ENCODE data around the gene ERCC6. TPM values are rescaled to one million over a fixed set of nuclear protein-coding genes. Genes with fewer than 3 reads are reported as not detected.
A peak's percentile ranks its signal among the peaks of the same experiment; 100 is the strongest.

Gene ERCC6
- polyA plus RNA-seq, 4 donors = 12.6 to 19.3 (median 17.4) TPM

DNA sequence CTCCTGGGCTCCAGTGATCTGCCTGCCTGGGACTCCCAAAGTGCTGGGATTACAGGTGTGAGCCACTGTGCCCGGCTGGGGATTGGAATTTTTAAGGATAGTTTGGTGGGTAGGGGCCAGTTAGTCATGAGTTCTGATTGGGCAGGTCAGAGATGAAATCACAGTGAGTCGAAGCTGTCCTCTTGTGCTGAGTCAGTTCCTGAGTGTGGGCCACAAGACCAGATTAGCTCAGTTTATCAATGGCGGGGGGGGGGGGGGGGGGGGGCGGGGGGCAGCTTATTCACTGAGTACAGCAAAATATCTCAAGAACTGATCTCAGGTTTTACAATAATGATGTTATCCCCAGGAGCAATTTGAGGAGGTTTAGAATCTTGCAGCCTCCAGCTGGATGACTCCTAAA lies 11.6 kb upstream of the ERCC6 start:
- no peak for DNase-seq (ENCODE audit: low read depth in 4 of 4, low spot score in 2 of 4)

- DNase-seq (ENCODE audit: low read depth in 4 of 4, low spot score in 2 of 4) = no peak
Measured at GRCh38 chr10:49549640-49550346, 10.9 kb upstream of the ERCC6 start.

GRCh38 chr10:49543604-49544003 lies 4.7 kb upstream of the ERCC6 start:
- no peak for DNase-seq (ENCODE audit: low read depth in 4 of 4, low spot score in 2 of 4)

GRCh38 chr10:49542353-49542752 lies 3.4 kb upstream of the ERCC6 start:
- no peak for DNase-seq (ENCODE audit: low read depth in 4 of 4, low spot score in 2 of 4)

- DNase-seq (ENCODE audit: low read depth in 4 of 4, low spot score in 2 of 4) = no peak
Measured at GRCh38 chr10:49541762-49542161, 2.8 kb upstream of the ERCC6 start.

DNA sequence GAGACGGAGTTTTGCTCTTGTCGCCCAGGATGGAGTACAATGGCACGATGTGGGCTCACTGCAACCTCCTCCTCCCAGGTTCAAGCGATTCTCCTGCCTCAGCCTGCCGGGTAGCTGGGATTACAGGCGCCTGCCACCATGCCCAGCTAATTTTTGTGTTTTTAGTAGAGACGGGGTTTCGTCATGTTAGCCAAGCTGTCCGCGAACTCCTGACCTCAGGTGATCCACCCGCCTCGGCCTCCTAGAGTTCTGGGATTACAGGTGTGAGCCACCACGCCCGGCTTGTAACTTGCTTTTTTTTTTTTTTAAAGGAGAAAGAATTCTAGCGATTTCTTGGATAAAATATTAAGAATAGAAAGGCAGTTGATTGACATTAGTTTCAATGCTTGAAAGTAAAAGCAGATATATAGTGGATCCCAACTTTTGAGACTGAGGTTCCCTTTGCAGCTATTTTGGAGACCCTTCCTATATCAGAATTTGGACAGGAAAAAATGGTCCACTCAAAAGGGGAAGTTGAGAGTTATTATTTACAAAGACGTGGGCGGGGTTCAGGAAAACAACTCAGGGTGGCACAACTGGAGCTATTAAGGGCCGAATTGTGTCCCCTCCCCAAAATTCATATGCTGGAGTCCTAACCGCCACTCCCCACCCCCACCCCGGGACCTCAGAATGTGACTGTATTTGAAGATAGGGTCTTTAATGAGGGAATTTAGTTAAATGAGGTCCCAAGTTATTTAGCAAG lies 1.3 kb upstream of the ERCC6 start:
- no peak for DNase-seq (ENCODE audit: low read depth in 4 of 4, low spot score in 2 of 4)

GRCh38 chr10:49539320-49539885 lies 482 bp upstream of the ERCC6 start:
- DNase-seq (ENCODE audit: low read depth in 4 of 4, low spot score in 2 of 4) = peak in 3 of 4 donors; percentile 7 to 53 (median 40)

DNA sequence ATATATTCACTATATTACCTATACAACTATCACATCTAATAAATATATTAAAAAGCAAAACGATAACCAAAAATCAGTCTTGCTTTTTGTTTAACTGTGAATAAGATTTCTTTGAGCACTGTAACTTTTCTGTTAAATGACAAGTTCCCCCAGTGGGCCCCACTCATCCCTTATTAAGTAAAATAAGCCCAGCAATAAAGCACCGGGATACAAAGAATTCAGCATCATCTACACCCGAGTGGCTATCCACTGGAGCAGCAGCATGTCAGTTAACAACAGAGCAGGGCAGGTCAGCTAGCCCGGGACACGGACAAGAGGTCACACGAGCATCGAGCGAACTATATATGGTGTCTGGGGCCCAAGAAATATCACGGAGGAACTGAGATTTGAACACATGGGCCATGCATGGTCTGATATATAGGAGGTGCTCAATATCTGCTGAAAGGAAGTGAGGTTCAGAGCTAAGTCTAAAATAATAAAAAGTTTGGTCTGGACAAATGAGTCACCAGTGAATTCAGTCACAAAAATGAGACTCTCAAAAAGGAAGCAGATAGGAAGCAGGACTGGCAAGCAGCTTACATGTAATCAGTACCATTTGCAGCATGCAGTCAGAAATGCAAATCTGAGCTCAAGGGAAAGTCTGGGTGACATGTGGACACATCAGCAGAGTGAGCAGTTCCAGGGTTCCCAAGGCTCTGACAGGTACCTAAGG lies 4.1 kb downstream of the ERCC6 start:
- no peak for DNase-seq (ENCODE audit: low read depth in 4 of 4, low spot score in 2 of 4)

GRCh38 chr10:49532461-49532860 lies 6.5 kb downstream of the ERCC6 start:
- no peak for DNase-seq (ENCODE audit: low read depth in 4 of 4, low spot score in 2 of 4)

DNA sequence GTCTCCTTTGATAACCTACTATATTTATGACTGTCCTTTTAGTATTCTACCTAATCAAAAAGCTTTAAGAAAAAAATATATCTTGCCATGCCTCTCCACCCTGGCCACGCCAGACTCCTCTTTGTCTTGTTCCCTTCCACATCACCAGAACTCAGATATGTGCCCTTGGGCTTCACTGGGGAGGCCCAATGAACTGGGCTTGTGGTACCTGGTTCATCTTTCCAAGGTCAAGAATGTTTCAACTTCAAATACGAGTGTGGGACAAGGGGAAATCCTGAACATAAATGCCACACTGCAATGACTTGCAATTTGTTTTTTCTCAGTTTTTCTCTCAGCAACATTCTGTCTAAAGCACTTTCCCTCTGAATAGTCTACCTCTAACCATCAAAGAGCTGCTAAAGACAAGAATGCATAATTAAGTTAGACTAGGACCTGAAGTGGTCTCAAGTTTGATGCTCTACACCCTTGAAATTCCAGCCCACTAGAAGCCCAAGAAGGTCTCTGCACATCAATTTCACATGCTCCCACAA lies 9.9 kb downstream of the ERCC6 start:
- no peak for DNase-seq (ENCODE audit: low read depth in 4 of 4, low spot score in 2 of 4)

- DNase-seq (ENCODE audit: low read depth in 4 of 4, low spot score in 2 of 4) = no peak
Measured at GRCh38 chr10:49527850-49528249, 11.1 kb downstream of the ERCC6 start.

DNA sequence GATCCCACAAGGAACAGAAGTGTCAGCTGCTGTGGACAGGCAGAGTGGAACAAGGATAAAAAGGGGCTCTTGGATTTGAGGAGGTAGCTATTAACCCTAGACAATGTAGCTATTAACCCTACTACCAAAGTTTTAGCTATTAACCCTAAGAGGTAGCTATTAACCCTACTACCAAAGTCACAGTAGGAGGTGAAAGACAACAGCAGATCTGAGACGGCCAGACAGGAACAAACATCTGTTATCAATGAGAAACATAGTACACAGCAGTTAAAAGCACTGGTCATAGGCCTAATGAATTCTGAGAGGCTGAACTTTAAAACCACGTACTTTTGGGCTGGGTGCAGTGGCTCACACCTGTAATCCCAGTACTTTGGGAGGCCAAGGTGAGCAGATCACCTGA lies 11.9 kb downstream of the ERCC6 start:
- no peak for DNase-seq (ENCODE audit: low read depth in 4 of 4, low spot score in 2 of 4)

DNA sequence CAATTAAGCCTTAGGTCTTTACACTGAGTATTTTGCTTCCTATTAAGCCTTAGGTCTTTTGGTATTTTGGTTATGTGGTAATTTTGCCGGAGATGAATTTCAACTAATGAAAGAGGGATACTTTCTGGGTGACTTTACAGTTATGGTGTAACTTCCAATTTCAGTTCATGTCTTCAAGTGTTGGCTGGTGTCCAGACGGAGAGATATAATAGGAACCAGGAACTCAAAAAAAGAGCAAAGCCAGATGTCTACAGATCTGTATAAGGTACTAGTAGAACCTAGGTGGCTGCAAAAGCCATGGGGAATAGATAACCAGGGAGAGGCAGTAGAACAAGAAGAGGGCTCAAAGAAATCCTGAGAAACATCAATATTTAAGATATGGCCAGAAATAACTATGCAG lies 12.3 kb downstream of the ERCC6 start:
- DNase-seq (ENCODE audit: low read depth in 4 of 4, low spot score in 2 of 4) = no peak

DNA sequence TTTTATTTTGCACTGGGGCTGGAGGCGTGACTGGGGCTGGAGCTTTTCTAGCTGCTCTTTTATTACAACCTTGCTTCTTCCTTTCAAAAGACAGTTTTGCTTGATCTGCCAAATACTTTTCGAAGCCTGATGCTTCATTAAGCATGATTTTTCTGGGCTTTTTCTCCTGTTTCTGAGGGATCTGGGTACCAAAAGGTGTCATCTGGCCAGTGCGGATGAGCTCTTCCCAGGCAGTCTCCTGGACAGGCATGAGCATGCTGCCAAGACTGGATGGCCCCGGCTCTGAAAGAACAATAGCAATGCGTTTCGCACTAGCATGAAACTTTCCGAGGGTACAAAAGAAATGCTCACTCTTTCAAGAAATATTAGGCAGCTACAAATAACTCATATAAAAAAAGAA lies 14.4 kb downstream of the ERCC6 start:
- no peak for DNase-seq (ENCODE audit: low read depth in 4 of 4, low spot score in 2 of 4)

GRCh38 chr10:49523301-49523700 lies 15.6 kb downstream of the ERCC6 start:
- DNase-seq (ENCODE audit: low read depth in 4 of 4, low spot score in 2 of 4) = no peak

- no peak for DNase-seq (ENCODE audit: low read depth in 4 of 4, low spot score in 2 of 4)
Measured at GRCh38 chr10:49521062-49521461, 17.9 kb downstream of the ERCC6 start.

GRCh38 chr10:49520122-49520775 lies 18.7 kb downstream of the ERCC6 start:
- no peak for DNase-seq (ENCODE audit: low read depth in 4 of 4, low spot score in 2 of 4)

DNA sequence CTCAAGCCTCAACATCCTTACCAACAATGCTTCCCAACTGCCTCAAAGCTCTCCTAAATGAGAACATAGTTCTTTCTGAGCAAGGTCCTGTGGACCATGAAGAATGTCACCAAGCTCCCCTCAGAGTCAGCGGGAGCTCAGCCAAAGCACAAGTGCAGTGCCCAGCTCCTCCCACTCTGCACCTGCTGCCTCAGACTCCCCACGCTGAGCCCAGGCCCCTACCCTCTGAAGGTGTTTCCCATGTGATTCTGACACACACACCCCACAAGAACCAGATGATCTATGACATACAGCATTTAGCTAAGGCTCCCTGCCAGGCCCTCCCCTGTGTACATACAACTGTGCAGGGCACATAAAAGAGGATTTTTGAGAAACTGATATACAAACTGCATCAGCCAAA lies 19.2 kb downstream of the ERCC6 start:
- DNase-seq (ENCODE audit: low read depth in 4 of 4, low spot score in 2 of 4) = no peak

GRCh38 chr10:49518982-49519578 lies 19.8 kb downstream of the ERCC6 start:
- DNase-seq (ENCODE audit: low read depth in 4 of 4, low spot score in 2 of 4) = no peak

DNA sequence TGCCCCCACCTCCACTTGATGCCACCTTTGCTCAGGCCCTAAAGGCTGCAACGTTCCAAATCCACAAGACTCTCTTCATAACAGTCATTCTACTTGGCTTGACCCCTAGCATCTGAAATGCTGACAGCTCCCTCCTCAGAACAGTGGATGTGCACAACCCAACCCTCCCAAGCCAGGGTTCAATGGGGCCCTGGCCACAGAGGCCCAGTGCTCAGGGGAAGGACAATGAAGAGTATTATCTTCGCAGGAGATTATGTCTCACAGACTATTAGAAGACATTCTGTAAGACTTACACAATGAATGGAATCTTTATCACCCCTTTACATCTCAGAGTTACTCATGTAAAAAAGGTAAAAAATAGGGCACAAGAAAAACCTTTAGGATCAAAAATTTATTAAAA lies 20.4 kb downstream of the ERCC6 start:
- no peak for DNase-seq (ENCODE audit: low read depth in 4 of 4, low spot score in 2 of 4)

All from left renal cortex interstitium (tissue), 4 donors.